ENCODE results near the gene FAM209B.
"Not testable (repeated sequence)": the region's sequence is repeated elsewhere in the genome, so short reads cannot be mapped to it uniquely, and the experiment has no call there.

Gene FAM209B

GRCh38 chr20:56519551-56519950 lies 13.5 kb upstream of the FAM209B start:
- Mint-ChIP-seq H3K27ac (no peak overlapping the region), H3K4me3 (no peak overlapping the region), H3K9me3 (peaks cover 5 to 22% of the 10 kb centered on the region in 2 donors), H3K4me1 (no peaks in the 10 kb centered on the region), H3K27me3 (no peaks in the 10 kb centered on the region)
- no peak for ATAC-seq
- no peak for DNase-seq

- ATAC-seq (no peak), DNase-seq (no peak)
- Mint-ChIP-seq H3K4me1 (no peaks in the 10 kb centered on the region), H3K9me3 (peaks cover 5 to 22% of the 10 kb centered on the region in 2 donors), H3K27ac (no peak overlapping the region), H3K4me3 (no peak overlapping the region), H3K27me3 (no peaks in the 10 kb centered on the region)
These were observed 12.9 kb upstream of the FAM209B start for GRCh38 chr20:56520180-56520579.

DNA sequence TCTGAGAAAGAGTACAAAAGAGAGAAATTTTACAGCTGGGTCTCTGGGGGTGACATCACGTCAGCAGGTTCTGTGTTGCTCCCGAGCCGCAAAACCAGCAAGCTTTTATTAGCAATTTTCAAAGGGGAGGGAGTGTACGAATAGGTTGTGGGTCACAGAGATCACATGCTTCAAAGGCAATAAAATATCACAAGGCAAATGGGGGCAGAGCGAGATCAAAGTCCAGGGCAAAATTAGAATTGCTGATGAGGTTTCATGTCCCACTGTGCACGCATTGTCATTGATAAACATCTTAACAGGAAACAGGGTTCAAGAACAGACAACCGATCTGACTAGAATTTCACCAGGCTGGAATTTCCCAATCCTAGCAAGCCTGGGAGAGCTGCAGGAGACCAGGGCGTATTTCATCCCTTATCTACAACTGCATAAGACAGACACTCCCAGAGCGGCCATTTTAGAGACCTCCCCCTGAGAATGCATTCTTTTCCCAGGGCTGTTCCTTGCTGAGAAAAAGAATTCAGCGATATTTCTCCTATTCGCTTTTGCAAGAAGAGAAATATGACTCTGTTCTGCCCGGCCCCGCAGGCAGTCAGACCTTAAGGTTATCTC lies 12.2 kb upstream of the FAM209B start:
- not testable (repeated sequence) for H3K4me1 Mint-ChIP-seq, DNase-seq, H3K4me3 Mint-ChIP-seq, ATAC-seq, H3K27ac Mint-ChIP-seq, H3K27me3 Mint-ChIP-seq
- H3K9me3 Mint-ChIP-seq: peaks cover 5 to 22% of the 10 kb centered on the region in 2 donors

GRCh38 chr20:56522311-56522710 lies 10.7 kb upstream of the FAM209B start:
- DNase-seq (no peak), ATAC-seq (no peak)
- Mint-ChIP-seq H3K27ac (no peak overlapping the region), H3K27me3 (no peaks in the 10 kb centered on the region), H3K4me1 (no peaks in the 10 kb centered on the region), H3K4me3 (no peak overlapping the region), H3K9me3 (peaks cover 5 to 22% of the 10 kb centered on the region in 2 donors)

GRCh38 chr20:56524444-56524843 lies 8.6 kb upstream of the FAM209B start, which contains the start of gene FAM209A:
TSS of gene FAM209A (plus strand) at chr20:56524744. CDS start at chr20:56524809, 65 bp downstream.
- H3K27me3 Mint-ChIP-seq, H3K4me1 Mint-ChIP-seq, H3K4me3 Mint-ChIP-seq, ATAC-seq, H3K27ac Mint-ChIP-seq, DNase-seq: not testable (repeated sequence)
- H3K9me3 Mint-ChIP-seq: peaks cover 5 to 14% of the 10 kb centered on the region in 2 donors

DNA sequence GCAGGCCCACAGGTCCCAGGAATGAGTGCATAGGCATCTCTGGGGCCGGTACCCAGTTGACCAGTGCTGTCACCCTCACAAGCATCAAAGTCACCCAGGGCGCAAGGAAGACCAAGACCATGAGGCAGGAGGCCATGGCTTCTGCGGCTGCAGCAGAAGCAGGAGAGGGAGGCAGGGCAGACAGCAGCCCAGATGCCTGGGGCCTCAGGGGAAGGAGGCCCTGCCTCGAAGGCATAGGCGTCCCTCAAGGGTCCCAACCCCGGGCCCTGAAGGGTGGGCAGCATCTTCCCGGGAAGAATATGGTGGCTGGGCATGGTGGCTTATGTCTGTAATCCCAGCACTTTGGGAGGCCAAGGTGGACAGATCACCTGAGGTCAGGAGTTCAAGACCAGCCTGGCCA lies 5.5 kb upstream of the FAM209B start:
- Mint-ChIP-seq H3K27me3 (no peaks in the 10 kb centered on the region), H3K9me3 (no peaks in the 10 kb centered on the region), H3K4me1 (no peaks in the 10 kb centered on the region), H3K4me3 (no peak overlapping the region), H3K27ac (no peak overlapping the region)
- DNase-seq: no peak
- no peak for ATAC-seq

- H3K27me3 Mint-ChIP-seq: no peaks in the 10 kb centered on the region
- H3K4me3 Mint-ChIP-seq: no peak overlapping the region
- no peak for ATAC-seq
- no peak for DNase-seq
- H3K9me3 Mint-ChIP-seq: no peaks in the 10 kb centered on the region
- H3K4me1 Mint-ChIP-seq: no peaks in the 10 kb centered on the region
- no peak overlapping the region for H3K27ac Mint-ChIP-seq
These were observed 5.0 kb downstream of the FAM209B start for GRCh38 chr20:56537997-56538396.

GRCh38 chr20:56540415-56540814 lies 7.4 kb downstream of the FAM209B start:
- Mint-ChIP-seq H3K4me3 (no peak overlapping the region), H3K4me1 (no peaks in the 10 kb centered on the region), H3K9me3 (no peaks in the 10 kb centered on the region), H3K27ac (no peak overlapping the region), H3K27me3 (no peaks in the 10 kb centered on the region)
- no peak for DNase-seq
- ATAC-seq: no peak

- Mint-ChIP-seq H3K9me3 (no peaks in the 10 kb centered on the region), H3K4me1 (no peaks in the 10 kb centered on the region), H3K4me3 (no peak overlapping the region), H3K27ac (no peak overlapping the region), H3K27me3 (no peaks in the 10 kb centered on the region)
- DNase-seq: no peak
- ATAC-seq: no peak
These were observed 9.5 kb downstream of the FAM209B start for GRCh38 chr20:56542489-56543030.

GRCh38 chr20:56551571-56551970 lies 18.5 kb downstream of the FAM209B start:
- H3K4me3 Mint-ChIP-seq: no peak overlapping the region

DNA sequence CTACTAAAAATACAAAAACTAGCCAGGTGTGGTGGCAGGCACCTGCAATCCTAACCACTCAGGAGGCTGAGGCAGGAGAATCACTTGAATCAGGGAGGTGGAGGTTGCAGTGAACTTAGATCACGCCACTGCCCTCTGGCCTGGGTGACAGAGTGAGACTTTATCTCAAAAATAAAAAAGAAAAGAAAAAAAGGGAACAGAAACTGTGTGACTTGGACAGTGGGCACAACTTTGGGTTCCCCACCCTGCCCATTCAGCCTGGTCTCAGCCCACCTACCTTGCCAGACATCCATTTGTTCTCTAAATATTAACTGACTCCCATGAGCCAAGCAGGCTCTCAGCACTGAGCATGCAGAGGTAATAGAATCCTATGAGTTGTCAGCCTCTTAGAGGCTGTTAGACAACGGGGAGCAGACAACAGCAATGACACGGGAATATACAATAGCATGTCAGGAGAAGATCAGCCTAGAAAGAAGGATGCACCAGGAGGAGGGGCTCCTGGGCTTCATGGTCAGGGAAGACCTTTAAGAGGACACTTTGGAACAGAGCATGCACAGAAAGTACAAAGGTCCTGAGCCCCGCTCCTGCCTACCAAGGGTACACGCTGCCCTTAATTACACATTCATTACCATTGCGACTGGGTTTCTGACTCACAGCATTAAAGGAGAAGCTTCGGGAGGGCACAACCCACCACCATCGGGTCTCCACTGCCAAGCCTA lies 20.0 kb downstream of the FAM209B start:
- Mint-ChIP-seq H3K27ac (no peak overlapping the region), H3K4me3 (no peak overlapping the region), H3K9me3 (no peaks in the 10 kb centered on the region), H3K27me3 (no peaks in the 10 kb centered on the region), H3K4me1 (peaks cover 8% of the 10 kb centered on the region)
- DNase-seq: no peak
- no peak for ATAC-seq

More at GRCh38 chr20:56551571-56551970, 18.5 kb downstream of the FAM209B start:
- H3K9me3 Mint-ChIP-seq: no peaks in the 10 kb centered on the region
- peaks cover 8% of the 10 kb centered on the region for H3K4me1 Mint-ChIP-seq
- no peak for DNase-seq
- H3K27ac Mint-ChIP-seq: no peak overlapping the region
- no peak for ATAC-seq
- H3K27me3 Mint-ChIP-seq: no peaks in the 10 kb centered on the region

DNA sequence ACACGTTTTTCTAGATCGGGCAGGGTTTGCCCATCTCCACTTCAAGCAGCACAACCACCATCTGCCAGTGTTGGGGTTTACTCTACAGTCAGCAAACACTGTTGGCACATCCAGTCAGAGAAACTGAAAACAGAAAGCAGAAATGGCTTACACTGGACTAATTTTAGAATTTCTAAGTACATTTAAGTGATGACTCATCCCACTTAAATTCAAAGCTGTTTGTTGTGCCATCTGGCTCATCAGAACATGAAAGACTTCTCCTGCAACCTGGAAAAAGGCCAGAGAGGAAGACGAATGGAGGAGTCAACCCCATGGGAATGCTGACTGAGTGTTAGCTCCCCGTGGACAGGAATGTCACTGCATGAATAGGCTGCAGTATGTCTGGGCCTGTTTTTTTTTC lies 21.8 kb downstream of the FAM209B start:
- Mint-ChIP-seq H3K4me3 (no peak overlapping the region), H3K27me3 (no peaks in the 10 kb centered on the region), H3K27ac (no peak overlapping the region), H3K4me1 (peaks cover 8% of the 10 kb centered on the region), H3K9me3 (no peaks in the 10 kb centered on the region)
- peak in 1 of 2 donors; percentile 9 for DNase-seq
- peak; percentile 73 for ATAC-seq

DNA sequence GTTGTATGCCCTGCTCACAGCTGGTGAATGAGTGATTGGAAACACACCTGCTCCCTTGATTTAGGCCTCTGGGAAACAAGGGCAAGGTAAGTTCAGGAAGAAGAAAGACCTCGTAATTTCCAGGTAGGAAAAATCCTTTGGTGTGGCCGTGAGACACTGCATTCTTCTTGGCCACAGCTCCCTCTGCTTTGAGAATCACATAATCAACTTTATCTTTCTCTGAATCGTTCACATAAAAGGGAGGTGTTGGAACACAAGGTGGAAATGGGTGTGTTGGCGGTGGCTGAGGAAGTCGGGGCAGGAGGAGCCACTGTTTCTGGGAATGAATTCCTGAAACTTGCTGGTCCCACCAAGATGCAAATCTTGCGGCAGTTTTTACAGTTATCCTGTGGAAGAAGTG lies 25.9 kb downstream of the FAM209B start:
- Mint-ChIP-seq H3K4me1 (peaks cover 8% of the 10 kb centered on the region), H3K9me3 (no peaks in the 10 kb centered on the region), H3K4me3 (no peak overlapping the region), H3K27ac (peak overlapping the region in 1 of 2 donors; percentile 54), H3K27me3 (no peaks in the 10 kb centered on the region)
- DNase-seq (no peak), ATAC-seq (no peak)

DNA sequence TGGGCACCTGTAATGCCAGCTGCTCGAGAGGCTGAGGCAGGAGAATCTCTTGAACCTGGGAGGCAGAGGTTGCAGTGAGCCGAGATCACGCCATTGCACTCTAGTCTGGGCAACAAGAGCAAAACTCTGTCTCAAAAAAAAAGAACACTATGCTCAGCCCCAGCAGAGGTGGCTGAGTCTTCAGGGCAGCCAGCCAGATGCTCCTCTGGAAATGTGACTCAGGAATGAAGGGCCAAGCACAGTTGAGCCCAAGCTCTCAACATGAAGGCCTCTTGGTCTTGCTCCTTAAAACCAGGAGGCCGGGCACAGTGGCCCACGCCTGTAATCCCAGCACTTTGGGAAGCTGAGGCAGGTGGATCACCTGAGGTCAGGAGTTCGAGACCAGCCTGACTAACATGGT lies 31.5 kb downstream of the FAM209B start:
- ATAC-seq, H3K27me3 Mint-ChIP-seq, H3K4me1 Mint-ChIP-seq, H3K4me3 Mint-ChIP-seq, H3K9me3 Mint-ChIP-seq, DNase-seq, H3K27ac Mint-ChIP-seq: not testable (repeated sequence)

GRCh38 chr20:56565511-56565910 lies 32.5 kb downstream of the FAM209B start:
- no peaks in the 10 kb centered on the region for H3K27me3 Mint-ChIP-seq
- no peak overlapping the region for H3K27ac Mint-ChIP-seq
- no peaks in the 10 kb centered on the region for H3K9me3 Mint-ChIP-seq
- ATAC-seq: no peak
- no peak for DNase-seq
- no peak overlapping the region for H3K4me3 Mint-ChIP-seq
- H3K4me1 Mint-ChIP-seq: no peaks in the 10 kb centered on the region

GRCh38 chr20:56566621-56567020 lies 33.6 kb downstream of the FAM209B start:
- Mint-ChIP-seq H3K4me3 (no peak overlapping the region), H3K27me3 (no peaks in the 10 kb centered on the region), H3K9me3 (no peaks in the 10 kb centered on the region), H3K4me1 (no peaks in the 10 kb centered on the region), H3K27ac (no peak overlapping the region)
- ATAC-seq (no peak), DNase-seq (no peak)
